ENCODE results near the gene CNOT4.

DNA sequence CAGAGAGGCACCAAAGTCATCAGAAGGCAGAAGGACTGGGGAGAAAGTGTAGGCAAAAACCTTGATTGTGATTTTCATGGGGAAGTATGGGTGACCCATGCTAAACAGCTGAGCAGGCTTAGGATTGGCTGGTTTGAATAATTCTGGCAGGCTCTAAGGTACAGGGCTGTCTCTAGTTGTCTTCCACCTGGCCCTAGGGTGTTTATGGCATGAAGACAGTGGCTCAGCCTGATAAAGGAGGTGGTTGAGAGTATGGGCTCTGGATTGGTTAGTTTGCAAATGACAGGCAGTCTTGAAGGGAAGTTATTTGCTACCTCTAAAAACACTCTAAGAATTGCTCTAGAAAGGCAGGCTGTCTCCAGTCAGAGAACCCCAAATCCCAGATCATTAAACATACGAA lies 176.0 kb downstream of the CNOT4 start:
- TF ChIP-seq, protein P1, sequence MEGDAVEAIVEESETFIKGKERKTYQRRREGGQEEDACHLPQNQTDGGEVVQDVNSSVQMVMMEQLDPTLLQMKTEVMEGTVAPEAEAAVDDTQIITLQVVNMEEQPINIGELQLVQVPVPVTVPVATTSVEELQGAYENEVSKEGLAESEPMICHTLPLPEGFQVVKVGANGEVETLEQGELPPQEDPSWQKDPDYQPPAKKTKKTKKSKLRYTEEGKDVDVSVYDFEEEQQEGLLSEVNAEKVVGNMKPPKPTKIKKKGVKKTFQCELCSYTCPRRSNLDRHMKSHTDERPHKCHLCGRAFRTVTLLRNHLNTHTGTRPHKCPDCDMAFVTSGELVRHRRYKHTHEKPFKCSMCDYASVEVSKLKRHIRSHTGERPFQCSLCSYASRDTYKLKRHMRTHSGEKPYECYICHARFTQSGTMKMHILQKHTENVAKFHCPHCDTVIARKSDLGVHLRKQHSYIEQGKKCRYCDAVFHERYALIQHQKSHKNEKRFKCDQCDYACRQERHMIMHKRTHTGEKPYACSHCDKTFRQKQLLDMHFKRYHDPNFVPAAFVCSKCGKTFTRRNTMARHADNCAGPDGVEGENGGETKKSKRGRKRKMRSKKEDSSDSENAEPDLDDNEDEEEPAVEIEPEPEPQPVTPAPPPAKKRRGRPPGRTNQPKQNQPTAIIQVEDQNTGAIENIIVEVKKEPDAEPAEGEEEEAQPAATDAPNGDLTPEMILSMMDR (IDR thresholded peaks at IDR 0.05 in 2 of 3, conservative IDR thresholded peaks at IDR 0.05 in 1 of 3; ENCODE audit: borderline replicate concordance in 1 of 3, insufficient read depth in 1 of 3, low read depth in 2 of 3, low read length in 2 of 3), result no peak
- no peak for TF ChIP-seq EZH2 (IDR thresholded peaks at IDR 0.05)
